Measurements from ENCODE around the gene SLC16A14. TPM values are rescaled to one million over a fixed set of nuclear protein-coding genes. Genes with fewer than 3 reads are reported as not detected.

SLC16A14 gene
- total RNA-seq, 1 donor from 2014 or later, result 2.8 TPM

DNA sequence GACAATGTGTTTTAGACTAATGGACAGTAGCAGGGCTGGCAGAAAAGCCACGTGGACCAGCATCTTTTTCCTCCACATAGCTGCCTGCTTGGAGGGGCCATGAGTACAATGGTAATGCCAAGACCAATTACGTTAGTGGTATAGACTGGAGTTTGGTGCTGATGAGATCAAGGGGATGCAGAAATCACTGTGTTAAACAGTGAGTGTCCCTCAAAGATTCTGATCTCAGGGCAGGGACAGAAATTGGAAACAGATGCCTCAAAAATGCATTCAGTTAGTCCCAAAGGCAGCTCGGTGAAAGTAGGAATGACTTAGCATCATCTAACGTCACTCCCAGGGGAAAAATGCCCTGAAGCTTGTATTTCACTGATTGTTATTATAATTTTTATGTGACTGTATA lies 72.4 kb downstream of the SLC16A14 start:
- TF ChIP-seq, protein P1, sequence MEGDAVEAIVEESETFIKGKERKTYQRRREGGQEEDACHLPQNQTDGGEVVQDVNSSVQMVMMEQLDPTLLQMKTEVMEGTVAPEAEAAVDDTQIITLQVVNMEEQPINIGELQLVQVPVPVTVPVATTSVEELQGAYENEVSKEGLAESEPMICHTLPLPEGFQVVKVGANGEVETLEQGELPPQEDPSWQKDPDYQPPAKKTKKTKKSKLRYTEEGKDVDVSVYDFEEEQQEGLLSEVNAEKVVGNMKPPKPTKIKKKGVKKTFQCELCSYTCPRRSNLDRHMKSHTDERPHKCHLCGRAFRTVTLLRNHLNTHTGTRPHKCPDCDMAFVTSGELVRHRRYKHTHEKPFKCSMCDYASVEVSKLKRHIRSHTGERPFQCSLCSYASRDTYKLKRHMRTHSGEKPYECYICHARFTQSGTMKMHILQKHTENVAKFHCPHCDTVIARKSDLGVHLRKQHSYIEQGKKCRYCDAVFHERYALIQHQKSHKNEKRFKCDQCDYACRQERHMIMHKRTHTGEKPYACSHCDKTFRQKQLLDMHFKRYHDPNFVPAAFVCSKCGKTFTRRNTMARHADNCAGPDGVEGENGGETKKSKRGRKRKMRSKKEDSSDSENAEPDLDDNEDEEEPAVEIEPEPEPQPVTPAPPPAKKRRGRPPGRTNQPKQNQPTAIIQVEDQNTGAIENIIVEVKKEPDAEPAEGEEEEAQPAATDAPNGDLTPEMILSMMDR (IDR thresholded peaks at IDR 0.05; ENCODE audit: insufficient read depth, low read length, poor library complexity, severe bottlenecking), result no peak
- DNase-seq (ENCODE audit: low read depth), result no peak
- H3K36me3 ChIP-seq (ENCODE audit: control insufficient read depth, insufficient read depth, low read length), result no peaks in the 10 kb centered on the region
- no peak overlapping the region for H3K4me3 ChIP-seq (ENCODE audit: low read depth, low read length)
- no peaks in the 10 kb centered on the region for H3K27me3 ChIP-seq (ENCODE audit: control insufficient read depth, insufficient read depth, low read length)

DNA sequence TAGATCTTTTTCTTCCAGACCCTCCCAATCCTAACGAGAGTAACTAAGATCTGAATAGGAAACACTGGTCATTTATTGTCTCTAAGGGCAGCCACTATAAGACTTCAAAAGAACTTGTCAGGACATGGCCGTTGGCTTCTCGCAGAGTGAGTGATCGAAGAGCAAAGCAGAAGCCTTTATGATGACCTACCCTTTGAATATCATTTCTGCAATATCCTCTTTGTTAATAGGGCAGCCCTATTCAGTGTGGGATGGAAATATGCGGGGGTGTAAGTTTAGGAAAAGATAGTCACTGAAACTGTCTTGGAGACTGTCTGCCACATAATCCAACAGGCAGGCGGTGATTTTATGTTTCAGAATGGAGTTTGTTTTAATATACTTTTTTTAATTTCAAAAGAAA lies 75.5 kb downstream of the SLC16A14 start:
- H3K4me3 ChIP-seq (ENCODE audit: low read depth, low read length), result no peak overlapping the region
- TF ChIP-seq, protein P1 (IDR thresholded peaks at IDR 0.05; ENCODE audit: insufficient read depth, low read length, poor library complexity, severe bottlenecking), result no peak
- DNase-seq (ENCODE audit: low read depth), result no peak
- no peaks in the 10 kb centered on the region for H3K27me3 ChIP-seq (ENCODE audit: control insufficient read depth, insufficient read depth, low read length)
- H3K36me3 ChIP-seq (ENCODE audit: control insufficient read depth, insufficient read depth, low read length), result no peaks in the 10 kb centered on the region

Other genes with a start within 250 kb of the SLC16A14 start
- 109 and 119 TPM in 2 replicates for gene TRIP12, start 146.9 kb downstream of the SLC16A14 start, total RNA-seq
- 3.5 and 4.2 TPM in 2 replicates for gene FBXO36, start 146.4 kb downstream of the SLC16A14 start, total RNA-seq
- gene SP110, start 151.1 kb upstream of the SLC16A14 start, total RNA-seq, result 14.8 and 21.2 TPM in 2 replicates
- 0.82 and 3.6 TPM in 2 replicates for gene SP140, start 156.8 kb upstream of the SLC16A14 start, total RNA-seq